Adrenal gland (tissue), 12 donors: ENCODE results near the gene MGAM2. TPM values are rescaled to one million over a fixed set of nuclear protein-coding genes. Genes with fewer than 3 reads are reported as not detected.

Experiments used
- DNase-seq, 7 donors: peaks; one replicate each; pipeline ENCODE4 v3.0.0-alpha.2; 2019 to 2020
- H3K27ac ChIP-seq, 5 donors: fragments of 200-600 bp; sonication (generic) in 4 of 5; 1 replicate in 3 of 5; 2 replicates in 2 of 5; pipeline versions ENCODE4 v1.5.1 to v1.8.0; 2016 to 2020; ENCODE audit warnings: mild to moderate bottlenecking in 1 of 5
- H3K27me3 ChIP-seq: fragments of 200-600 bp; 2 replicates; pipeline ENCODE4 v1.8.0; 2021
- H3K36me3 ChIP-seq, 2 donors: fragments of 200-600 bp; replicated peaks in 1 of 2; 1 replicate in 1 of 2; 2 replicates in 1 of 2; pipeline versions ENCODE4 v1.5.1 to v1.8.0; 2018 to 2022
- H3K4me1 ChIP-seq, 2 donors: fragments of 200-600 bp; replicated peaks in 1 of 2; 1 replicate in 1 of 2; 2 replicates in 1 of 2; pipeline versions ENCODE4 v1.5.1 to v1.8.0; 2018 to 2021
- H3K4me3 ChIP-seq, 4 donors: fragments of 200-600 bp; sonication (generic) in 3 of 4; one replicate each; pipeline ENCODE4 v1.5.1; 2016 to 2018
- H3K9me3 ChIP-seq, 3 donors: fragments of 200-600 bp; sonication (generic) in 1 of 3; replicated peaks in 1 of 3; 1 replicate in 2 of 3; 2 replicates in 1 of 3; pipeline versions ENCODE4 v1.5.1 to v1.8.0; 2016 to 2021
- CTCF ChIP-seq, 6 experiments: fragments of 450-650 bp in 4 of 6; fragments of 200-600 bp in 2 of 6; sonication (generic) in 1 of 6; IDR thresholded peaks; 1 replicate in 5 of 6; 2 replicates in 1 of 6; pipeline versions ENCODE4 v1.5.1 to v1.8.0; 2016 to 2021; ENCODE audit warnings: antibody characterized with exemption in 6 of 6, mild to moderate bottlenecking in 2 of 6, moderate library complexity in 1 of 6
- POLR2A ChIP-seq, 2 donors: fragments of 450-650 bp; IDR thresholded peaks; one replicate each; pipeline ENCODE4 v1.6.1; 2017; ENCODE audit warnings: antibody characterized with exemption in 2 of 2, mild to moderate bottlenecking in 2 of 2, moderate library complexity in 1 of 2
- WGBS, 4 donors: extraction: QIAGEN DNeasy Blood & Tissue Kit in 2 of 4; methylation state at CpG; one replicate each; pipeline versions ENCODE4 v1.1.5 to v1.1.7; 2013 to 2017; 5-methylcytosine and 5-hydroxymethylcytosine counted together
- intact Hi-C, 2 donors: fragments of 100-400 bp; cut with DNase I; formaldehyde crosslinking; loops; one replicate each; pipeline versions ENCODE4 v1.14.1 to v1.15.0; 2022 to 2023
- polyA plus RNA-seq, 3 donors: library from polyadenylated mRNA; stranded (reverse); fragments of 200-250 nt in 2 of 3; fragments of 350-450 nt in 1 of 3; fragmentation: Illumina TruSeq in 1 of 3; extraction: RNeasy Lipid Tissue Mini Kit (QIAGEN cat#74804) in 1 of 3; gene quantifications; one replicate each; pipeline ENCODE4 v1.2.3, GENCODE V29; 2013 to 2014
- total RNA-seq, 9 donors: library from RNA; depleted of rRNA in 4 of 9; stranded (reverse); fragments of >200 nt in 4 of 9; fragments of 120-200 nt in 1 of 9; fragmentation: NEBNext Ultra II Directional in 1 of 9; extraction: Animal tissue kit (Norgen Biotek cat#: 25700) in 1 of 9; gene quantifications; one replicate each; pipeline versions ENCODE4 v1.1.0 to v1.2.4, GENCODE V29; 2013 to 2023
- donor health status: healthy with polysubstance abuse.
- donor health status: Bipolar disorder and iron deficiency.
- donor health status: DM: yes; HTN: yes; CAD: no.
- donor health status: DM: no; HTN: no; CAD: no.
- donor health status: DM: no; HTN: no; CAD: no.
- donor health status: DM: yes; HTN: yes; CAD: no.

MGAM2 gene
- total and polyA plus RNA-seq, 12 donors: under 0.01 to 0.05 TPM; not detected in 10

- WGBS, 4 donors: 69 to 75% (median 72%) methylated on average over 6 of the region's 6 CpGs
- Histone ChIP-seq H3K27me3 (no peaks in the 10 kb centered on the region), H3K27ac (no peak overlapping the region), H3K36me3 (no peaks in the 10 kb centered on the region), H3K4me3 (no peak overlapping the region), H3K4me1 (no peaks in the 10 kb centered on the region), H3K9me3 (no peaks in the 10 kb centered on the region)
- intact Hi-C loops: no loop called here
- no peak for TF ChIP-seq POLR2A (IDR thresholded peaks at IDR 0.05)
- TF ChIP-seq CTCF (IDR thresholded peaks at IDR 0.05): no peak
- DNase-seq: no peak
Measured at GRCh38 chr7:142139597-142140400, 28.3 kb downstream of the MGAM2 start.

GRCh38 chr7:142140401-142140959, 29.0 kb downstream of the MGAM2 start:
- TF ChIP-seq POLR2A (IDR thresholded peaks at IDR 0.05) (no peak), CTCF (IDR thresholded peaks at IDR 0.05) (no peak)
- intact Hi-C loops: no loop called here
- 70 to 83% (median 73%) methylated on average over 2 of the region's 2 CpGs for WGBS, 4 donors
- Histone ChIP-seq H3K27me3 (no peaks in the 10 kb centered on the region), H3K4me3 (no peak overlapping the region), H3K4me1 (no peaks in the 10 kb centered on the region), H3K9me3 (no peaks in the 10 kb centered on the region), H3K36me3 (no peaks in the 10 kb centered on the region), H3K27ac (no peak overlapping the region)
- DNase-seq: no peak

GRCh38 chr7:142142702-142143101, 31.2 kb downstream of the MGAM2 start:
- Histone ChIP-seq H3K27me3 (no peaks in the 10 kb centered on the region), H3K4me1 (no peaks in the 10 kb centered on the region), H3K4me3 (no peak overlapping the region), H3K27ac (no peak overlapping the region), H3K36me3 (no peaks in the 10 kb centered on the region), H3K9me3 (no peaks in the 10 kb centered on the region)
- DNase-seq: no peak
- TF ChIP-seq CTCF (IDR thresholded peaks at IDR 0.05): no peak
- no peak for TF ChIP-seq POLR2A (IDR thresholded peaks at IDR 0.05)
- intact Hi-C loops: no loop called here
- 82 to 87% (median 85%) methylated on average over 8 of the region's 8 CpGs for WGBS, 4 donors

DNA sequence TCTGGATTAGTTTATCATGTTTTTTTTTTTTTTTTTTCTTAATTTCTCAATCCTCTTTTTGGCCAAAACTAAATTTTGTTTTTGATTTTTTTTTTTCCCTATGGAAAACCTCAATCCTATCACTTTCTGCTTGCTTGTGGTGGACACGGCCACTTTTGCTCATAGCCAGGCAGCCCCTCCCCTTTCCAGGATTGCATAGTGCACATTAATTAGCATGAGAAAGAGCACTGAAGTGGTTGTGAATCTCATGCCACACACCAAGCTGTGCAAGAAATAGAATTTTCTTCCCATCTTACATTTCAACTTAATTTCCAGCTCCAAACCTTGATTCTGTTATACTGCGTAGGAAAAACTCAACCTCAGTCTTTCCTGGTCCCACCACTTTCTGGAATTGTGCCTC, 34.6 kb downstream of the MGAM2 start:
- no peaks in the 10 kb centered on the region for H3K4me1 ChIP-seq
- WGBS, 4 donors: 75 to 83% (median 80%) methylated on average over 2 of the region's 2 CpGs
- no peak for DNase-seq
- no peaks in the 10 kb centered on the region for H3K36me3 ChIP-seq
- no peaks in the 10 kb centered on the region for H3K9me3 ChIP-seq
- intact Hi-C loops: no loop called here
- no peak overlapping the region for H3K4me3 ChIP-seq
- H3K27me3 ChIP-seq: no peaks in the 10 kb centered on the region
- no peak for TF ChIP-seq POLR2A (IDR thresholded peaks at IDR 0.05)
- TF ChIP-seq CTCF (IDR thresholded peaks at IDR 0.05): no peak
- H3K27ac ChIP-seq: no peak overlapping the region
